GM23338 (cell line): ENCODE results near the gene MLX. TPM values are rescaled to one million over a fixed set of nuclear protein-coding genes. Genes with fewer than 3 reads are reported as not detected.
"Not testable (repeated sequence)": the region's sequence is repeated elsewhere in the genome, so short reads cannot be mapped to it uniquely, and the experiment has no call there.

ENCODE experiments used
- ATAC-seq: fragments of 200-7000 bp; cut with Tn5 transposase; 3 replicates; pipeline ENCODE4 v1.9.1; 2020
- DNase-seq: peaks from one replicate; pipeline ENCODE4 v3.0.0-alpha.2; 2015; ENCODE audit warnings: low spot score
- H2AFZ ChIP-seq: fragments of 200-600 bp; sonication (generic); 2 replicates; pipeline ENCODE4 v1.8.0; 2016; ENCODE audit warnings: antibody characterized with exemption, mild to moderate bottlenecking, moderate library complexity
- H3F3A ChIP-seq: fragments of 200-600 bp; sonication (generic); replicated peaks from 2 replicates; pipeline ENCODE4 v1.8.0; 2017; ENCODE audit warnings: antibody characterized with exemption, mixed run types, low read depth
- H3K27ac ChIP-seq: fragments of 200-600 bp; sonication (generic); 2 replicates; pipeline ENCODE4 v1.6.1; 2016; ENCODE audit warnings: low read depth
- H3K27me3 ChIP-seq: fragments of 200-600 bp; sonication (generic); 2 replicates; pipeline ENCODE4 v1.8.0; 2016; ENCODE audit warnings: mild to moderate bottlenecking, mixed run types, moderate library complexity; ENCODE audit not compliant: insufficient read depth
- H3K36me3 ChIP-seq: fragments of 200-600 bp; sonication (generic); 2 replicates; pipeline ENCODE4 v1.8.0; 2016; ENCODE audit warnings: mild to moderate bottlenecking; ENCODE audit not compliant: insufficient read depth
- H3K4me1 ChIP-seq: fragments of 200-600 bp; sonication (generic); 2 replicates; pipeline ENCODE4 v1.8.0; 2016; ENCODE audit warnings: mild to moderate bottlenecking, moderate library complexity; ENCODE audit not compliant: insufficient read depth
- H3K4me2 ChIP-seq: fragments of 200-600 bp; sonication (generic); 2 replicates; pipeline ENCODE4 v1.7.1; 2017; ENCODE audit warnings: mixed run types
- H3K4me3 ChIP-seq: fragments of 200-600 bp; sonication (generic); 2 replicates; pipeline ENCODE4 v1.6.1; 2016; ENCODE audit warnings: mixed run types
- H3K79me2 ChIP-seq: fragments of 200-600 bp; sonication (generic); replicated peaks from 2 replicates; pipeline ENCODE4 v1.8.0; 2017; ENCODE audit warnings: mild to moderate bottlenecking; ENCODE audit not compliant: insufficient read depth
- H3K9me2 ChIP-seq: fragments of 200-600 bp; sonication (generic); 2 replicates; pipeline ENCODE4 v1.8.0; 2017; ENCODE audit not compliant: insufficient read depth
- H4K20me1 ChIP-seq: fragments of 200-600 bp; sonication (generic); replicated peaks from 2 replicates; pipeline ENCODE4 v1.8.0; 2017; ENCODE audit warnings: mild to moderate bottlenecking; ENCODE audit not compliant: insufficient read depth
- H3K27ac Mint-ChIP-seq: 2 replicates; pipeline ENCODE4 v1.8.0; 2020; ENCODE audit warnings: inconsistent platforms, mild to moderate bottlenecking, moderate library complexity, mixed read lengths
- H3K27me3 Mint-ChIP-seq: 3 replicates; pipeline ENCODE4 v1.8.0; 2022; ENCODE audit warnings: low read depth, mild to moderate bottlenecking, moderate library complexity, mixed read lengths, inconsistent platforms; ENCODE audit not compliant: insufficient read depth, poor library complexity
- H3K36me3 Mint-ChIP-seq: 3 replicates; pipeline ENCODE4 v1.8.0; 2021; ENCODE audit warnings: low read depth, mild to moderate bottlenecking, inconsistent platforms, moderate library complexity, mixed read lengths
- H3K4me1 Mint-ChIP-seq: 3 replicates; pipeline ENCODE4 v1.8.0; 2020; ENCODE audit warnings: mild to moderate bottlenecking, inconsistent platforms, mixed read lengths
- H3K4me3 Mint-ChIP-seq: 3 replicates; pipeline ENCODE4 v1.8.0; 2021; ENCODE audit warnings: moderate library complexity, mild to moderate bottlenecking, inconsistent platforms, mixed read lengths
- H3K9me3 Mint-ChIP-seq: 3 replicates; pipeline ENCODE4 v1.8.0; 2020; ENCODE audit warnings: moderate library complexity, mild to moderate bottlenecking, inconsistent platforms, mixed read lengths
- CREB1 ChIP-seq: fragments of 250-450 bp; sonication (Bioruptor Pico); IDR thresholded peaks from 2 replicates; pipeline ENCODE4 v1.5.0; 2020; ENCODE audit warnings: low read depth, mild to moderate bottlenecking, moderate library complexity
- CTCF ChIP-seq, 2 experiments: fragments of 200-600 bp in 1 of 2; sonication (generic) in 1 of 2; conservative IDR thresholded peaks; 2 replicates each; pipeline versions ENCODE4 v1.5.1 to v1.6.1; 2016 to 2017; ENCODE audit warnings: antibody characterized with exemption in 2 of 2, low read depth in 2 of 2, mild to moderate bottlenecking in 2 of 2, moderate library complexity in 1 of 2
- EZH2 ChIP-seq: fragments of 200-600 bp; sonication (generic); IDR thresholded peaks from one replicate; pipeline ENCODE4 v1.8.0; 2017; ENCODE audit warnings: antibody characterized with exemption, mild to moderate bottlenecking, low read depth; ENCODE audit not compliant: unreplicated experiment
- EZH2phosphoT487 ChIP-seq: fragments of 200-600 bp; sonication (generic); IDR thresholded peaks from one replicate; pipeline ENCODE4 v1.8.1; 2018; ENCODE audit warnings: antibody characterized with exemption; ENCODE audit not compliant: unreplicated experiment
- JUNB ChIP-seq: IDR thresholded peaks from one replicate; pipeline ENCODE4 v1.6.1; 2016; ENCODE audit warnings: antibody characterized with exemption; ENCODE audit not compliant: unreplicated experiment
- NANOG ChIP-seq: IDR thresholded peaks from 2 replicates; pipeline ENCODE4 v1.6.1; 2016; ENCODE audit warnings: antibody characterized with exemption, borderline replicate concordance
- POLR2AphosphoS5 ChIP-seq: IDR thresholded peaks from 2 replicates; pipeline ENCODE4 v1.6.1; 2016; ENCODE audit warnings: antibody characterized with exemption, low read depth
- REST ChIP-seq: IDR thresholded peaks from one replicate; pipeline ENCODE4 v1.6.1; 2018; ENCODE audit warnings: antibody characterized with exemption; ENCODE audit not compliant: unreplicated experiment
- ZNF114 ChIP-seq: fragments of 250-450 bp; sonication (Bioruptor Pico); IDR thresholded peaks from 2 replicates; pipeline ENCODE4 v1.5.0; 2020; ENCODE audit warnings: mild to moderate bottlenecking, moderate library complexity
- ZNF331 ChIP-seq: fragments of 250-450 bp; sonication (Bioruptor Pico); IDR thresholded peaks from 2 replicates; pipeline ENCODE4 v1.5.0; 2020; ENCODE audit warnings: low read depth, mild to moderate bottlenecking, moderate library complexity
- polyA plus RNA-seq: library from polyadenylated mRNA; unstranded; fragments of >200 nt; fragmentation: Nextera tagmentation; extraction: Ambion mirVana; gene quantifications from 2 replicates; pipeline ENCODE4 v1.2.1, GENCODE V29; 2016
- total RNA-seq: library from RNA; depleted of rRNA; stranded (reverse); fragments of >200 nt; shearing (Covaris generic); gene quantifications from 2 replicates; pipeline ENCODE4 v1.2.3, GENCODE V29; 2014

The MLX gene
- total and polyA plus RNA-seq, 2 experiments from 2014 or later: 33.2 to 34.1 TPM

- TF ChIP-seq REST: no peak
- TF ChIP-seq ZNF331: no peak
- TF ChIP-seq CTCF (conservative IDR thresholded peaks at IDR 0.05; ENCODE audit: low read depth in 2 of 2): no peak
- TF ChIP-seq EZH2phosphoT487: no peak
- no peak for TF ChIP-seq NANOG
Observed at GRCh38 chr17:42544874-42545283, 22.0 kb upstream of the MLX start (continued).

GRCh38 chr17:42545755-42546505, 21.0 kb upstream of the MLX start:
- H3K4me3 ChIP-seq, H3K27me3 ChIP-seq, ATAC-seq, H3K4me2 ChIP-seq, H3K79me2 ChIP-seq, DNase-seq, H3K4me3 Mint-ChIP-seq, H3K27ac Mint-ChIP-seq, H3K27me3 Mint-ChIP-seq, H3K4me1 ChIP-seq, H3K27ac ChIP-seq, H3K4me1 Mint-ChIP-seq, H4K20me1 ChIP-seq, H2AFZ ChIP-seq, H3K36me3 ChIP-seq, H3K9me3 Mint-ChIP-seq, H3K9me2 ChIP-seq: not testable (repeated sequence)
- peaks cover 10% of the 10 kb centered on the region; the same call in 1 of the 3 replicates for H3K36me3 Mint-ChIP-seq
- H3F3A ChIP-seq: peaks cover 14% of the 10 kb centered on the region

GRCh38 chr17:42547001-42547461, 19.9 kb upstream of the MLX start:
- no peak overlapping the region for H3K4me3 Mint-ChIP-seq
- no peak overlapping the region for H2AFZ ChIP-seq
- H3K9me3 Mint-ChIP-seq: no peaks in the 10 kb centered on the region
- H3K36me3 ChIP-seq: no peaks in the 10 kb centered on the region
- DNase-seq (no peak), ATAC-seq (no peak)
- no peak overlapping the region for H3K27ac ChIP-seq
- peaks cover 7% of the 10 kb centered on the region for H3K27me3 Mint-ChIP-seq
- H3K36me3 Mint-ChIP-seq: peaks cover 3% of the 10 kb centered on the region; the same call in 1 of the 3 replicates
- 0 out of 2 replicates have a peak, but pooled peaks cover 7% of the 10 kb centered on the region for H3K27me3 ChIP-seq
- H4K20me1 ChIP-seq: peaks cover 6% of the 10 kb centered on the region; the same call in 1 of the 2 replicates
- H3K79me2 ChIP-seq: 0 out of 2 replicates have a peak, but pooled peaks cover 2% of the 10 kb centered on the region
- H3K4me1 ChIP-seq: peaks cover 4% of the 10 kb centered on the region; the same call in 1 of the 2 replicates
- peaks cover 14% of the 10 kb centered on the region for H3F3A ChIP-seq
- peaks cover 8% of the 10 kb centered on the region; the same call in 2 of the 3 replicates for H3K4me1 Mint-ChIP-seq
- H3K4me3 ChIP-seq: no peak overlapping the region
- H3K4me2 ChIP-seq: no peak overlapping the region
- H3K27ac Mint-ChIP-seq: no peak overlapping the region
- H3K9me2 ChIP-seq: no peaks in the 10 kb centered on the region
- TF ChIP-seq EZH2: no peak
- no peak for TF ChIP-seq ZNF114 (CRISPR knock-in tag)
- no peak for TF ChIP-seq POLR2AphosphoS5
- no peak for TF ChIP-seq REST
- no peak for TF ChIP-seq EZH2phosphoT487
- TF ChIP-seq NANOG: no peak
- no peak for TF ChIP-seq CTCF (conservative IDR thresholded peaks at IDR 0.05; ENCODE audit: low read depth in 2 of 2)
- no peak for TF ChIP-seq CREB1 (CRISPR knock-in tag)
- no peak for TF ChIP-seq JUNB
